NCI-H2196 (cell line): Measurements from ENCODE around the gene GNG12.
A peak's percentile ranks its signal among the peaks of the same experiment; 100 is the strongest.

Experiments
- DNase-seq: peaks from one replicate; lab custom pipeline; 2025; ENCODE audit not compliant: unreplicated experiment; lab: John Stamatoyannopoulos, UW

Gene GNG12

GRCh38 chr1:67686267-67687197, 146.7 kb downstream of the GNG12 start:
- peak; percentile 69 for DNase-seq

DNA sequence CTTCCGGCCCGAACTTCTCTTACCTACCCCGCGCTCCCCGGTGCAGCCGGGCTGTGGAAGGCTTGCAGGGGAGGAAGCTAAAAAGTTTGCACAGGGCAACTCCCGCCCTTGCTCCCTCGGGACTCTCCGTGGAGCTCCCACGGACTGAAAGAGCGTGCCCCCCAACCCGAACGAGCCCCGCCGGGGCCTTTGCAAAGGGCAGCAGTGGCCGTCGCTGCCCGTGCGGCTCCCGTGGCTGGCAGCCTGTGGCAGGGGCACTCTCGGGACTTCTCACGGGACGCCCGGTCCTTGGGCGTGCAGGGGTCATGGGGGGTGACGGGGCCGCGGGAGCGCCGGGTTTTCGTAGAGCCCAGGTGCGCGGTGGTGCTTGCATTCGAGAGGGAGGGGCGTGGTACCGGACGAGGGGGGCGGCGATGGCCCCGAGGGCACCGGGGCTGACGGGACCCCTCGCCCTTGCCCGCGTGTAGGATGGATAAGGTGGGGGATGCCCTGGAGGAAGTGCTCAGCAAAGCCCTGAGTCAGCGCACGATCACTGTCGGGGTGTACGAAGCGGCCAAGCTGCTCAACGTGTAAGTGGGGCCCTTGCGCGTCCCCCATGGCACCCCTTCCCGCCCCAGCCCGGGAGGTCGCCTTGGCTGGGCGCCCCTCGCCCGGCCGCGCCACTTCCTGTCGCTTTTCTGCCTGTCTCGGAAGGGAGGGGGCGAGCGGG, 147.6 kb downstream of the GNG12 start:
- DNase-seq, result no peak

DNA sequence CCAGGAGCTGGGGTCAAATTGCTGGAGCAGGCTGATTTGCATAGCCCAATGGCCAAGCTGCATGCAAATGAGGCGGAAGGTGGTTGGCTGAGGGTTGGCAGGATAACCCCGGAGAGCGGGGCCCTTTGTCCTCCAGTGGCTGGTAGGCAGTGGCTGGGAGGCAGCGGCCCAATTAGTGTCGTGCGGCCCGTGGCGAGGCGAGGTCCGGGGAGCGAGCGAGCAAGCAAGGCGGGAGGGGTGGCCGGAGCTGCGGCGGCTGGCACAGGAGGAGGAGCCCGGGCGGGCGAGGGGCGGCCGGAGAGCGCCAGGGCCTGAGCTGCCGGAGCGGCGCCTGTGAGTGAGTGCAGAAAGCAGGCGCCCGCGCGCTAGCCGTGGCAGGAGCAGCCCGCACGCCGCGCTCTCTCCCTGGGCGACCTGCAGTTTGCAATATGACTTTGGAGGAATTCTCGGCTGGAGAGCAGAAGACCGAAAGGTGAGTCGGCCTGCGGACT, 148.2 kb downstream of the GNG12 start, which contains the start of gene GADD45A:
GADD45A (plus strand) TSS at position 135 of the 491 bp plus-strand sequence; CDS start at position 429, 294 bp downstream.
- peak; percentile 98 for DNase-seq

- no peak for DNase-seq
Measured at GRCh38 chr1:67684526-67685066, 148.7 kb downstream of the GNG12 start.

DNA sequence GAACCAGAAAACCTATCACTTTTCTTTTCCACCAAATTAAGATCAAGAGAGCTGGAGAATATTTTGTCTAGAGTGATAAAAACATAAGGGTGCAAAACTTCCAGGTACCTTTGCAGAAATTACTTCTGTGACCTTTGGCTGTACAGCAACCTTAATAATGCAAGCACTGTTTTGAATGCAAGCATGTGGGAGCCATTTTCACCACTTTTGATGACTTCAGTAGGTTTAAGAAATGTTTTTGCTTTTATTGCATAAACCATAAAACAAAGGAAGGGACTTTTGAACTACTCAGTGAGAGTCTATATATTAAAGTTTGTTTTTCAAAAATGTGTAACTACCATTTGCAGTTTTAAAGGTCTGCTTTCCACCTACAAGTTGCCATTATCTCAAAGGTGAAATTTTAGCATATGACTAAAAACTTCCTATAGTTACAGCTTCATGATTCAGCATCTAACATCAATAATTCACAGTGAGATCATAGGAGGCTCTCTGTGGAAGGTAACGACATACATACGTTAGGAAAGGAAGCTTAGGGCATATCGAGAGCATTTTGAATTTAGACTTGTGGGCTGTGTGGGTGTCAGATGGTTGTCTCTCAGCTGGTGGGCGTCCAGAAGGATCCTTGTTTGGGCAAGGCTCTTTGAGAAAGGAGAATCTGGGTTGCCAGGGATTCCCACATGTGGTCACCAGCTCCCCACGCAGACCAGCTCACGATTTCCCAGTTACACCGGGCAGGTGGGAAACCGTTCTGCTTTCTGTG, 149.3 kb downstream of the GNG12 start:
- no peak for DNase-seq

DNA sequence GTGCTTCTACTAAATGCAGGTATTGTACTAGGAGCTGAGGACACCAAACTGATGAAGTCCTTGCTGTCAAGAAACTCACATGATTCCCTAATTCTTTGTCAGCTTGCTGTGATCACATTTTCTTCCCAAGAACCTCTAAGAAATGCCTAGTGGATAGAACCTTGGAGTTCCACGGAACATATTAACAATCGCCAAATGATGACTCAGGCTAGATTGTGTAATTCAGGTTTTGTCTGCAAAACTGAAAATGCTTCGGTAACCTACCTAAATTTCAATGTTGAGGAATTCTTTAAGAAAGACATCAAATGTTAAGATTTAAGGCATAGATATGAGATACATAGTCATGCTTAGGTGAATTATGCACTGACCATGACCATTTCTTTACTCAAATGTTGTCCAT, 150.0 kb downstream of the GNG12 start:
- DNase-seq, result no peak

GRCh38 chr1:67682659-67683197, 150.5 kb downstream of the GNG12 start:
- no peak for DNase-seq

DNA sequence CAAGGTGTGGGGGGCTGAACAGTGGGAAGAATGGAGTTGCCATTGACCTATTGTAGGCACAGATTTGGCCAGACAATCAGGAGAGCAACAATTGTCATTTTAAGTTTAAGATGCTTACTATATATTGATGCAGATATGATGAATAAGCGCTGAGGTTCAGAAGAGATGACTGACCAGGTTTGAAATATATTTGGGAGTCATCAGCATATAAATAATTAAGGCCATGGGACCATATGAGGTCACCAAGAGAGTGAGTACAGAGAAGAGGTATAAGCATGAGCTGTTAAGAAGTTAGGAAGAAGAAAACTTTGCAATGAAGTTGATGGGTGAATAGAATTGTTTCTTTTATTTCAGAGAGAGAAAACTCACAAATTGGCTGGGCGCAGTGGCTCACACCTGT, 152.8 kb downstream of the GNG12 start:
- no peak for DNase-seq

DNA sequence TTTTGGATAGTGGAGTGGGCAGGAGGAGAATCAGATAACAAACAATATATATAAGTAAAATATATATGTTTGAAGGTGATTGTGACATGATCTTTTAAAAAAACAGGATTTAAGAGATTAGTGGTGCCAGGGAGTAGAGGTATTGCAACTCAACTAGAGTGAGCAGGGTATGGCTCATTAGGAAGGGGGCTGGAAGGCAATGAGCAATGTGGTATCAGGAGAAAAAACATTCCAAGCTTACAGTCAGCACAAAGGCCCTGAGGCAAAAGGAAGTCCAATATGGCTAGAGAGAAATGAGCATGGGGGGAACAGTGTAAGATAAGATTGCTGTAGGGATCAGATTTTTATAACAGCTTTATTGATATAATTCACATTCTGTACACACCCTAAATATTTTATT, 153.6 kb downstream of the GNG12 start:
- no peak for DNase-seq

DNA sequence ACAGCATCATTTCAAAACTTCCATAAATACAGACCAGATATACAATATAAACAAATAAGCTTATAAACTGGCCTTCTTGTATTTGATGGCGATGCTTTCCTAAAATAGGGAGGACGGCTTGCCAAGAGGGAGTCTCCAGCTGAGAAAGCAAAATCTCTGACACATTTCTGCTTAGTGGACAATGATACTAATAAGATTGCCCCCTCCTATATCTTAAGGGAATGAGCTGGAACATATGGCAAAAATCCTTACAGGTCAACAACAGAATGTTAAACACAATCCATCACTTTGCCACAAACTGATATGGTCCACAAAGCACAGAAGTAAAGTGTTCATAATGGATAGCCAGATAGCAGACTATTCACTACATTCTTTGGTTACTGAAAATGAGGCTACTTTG, 155.3 kb downstream of the GNG12 start:
- no peak for DNase-seq

- no peak for DNase-seq
Measured at GRCh38 chr1:67677408-67677807, 155.9 kb downstream of the GNG12 start.

DNA sequence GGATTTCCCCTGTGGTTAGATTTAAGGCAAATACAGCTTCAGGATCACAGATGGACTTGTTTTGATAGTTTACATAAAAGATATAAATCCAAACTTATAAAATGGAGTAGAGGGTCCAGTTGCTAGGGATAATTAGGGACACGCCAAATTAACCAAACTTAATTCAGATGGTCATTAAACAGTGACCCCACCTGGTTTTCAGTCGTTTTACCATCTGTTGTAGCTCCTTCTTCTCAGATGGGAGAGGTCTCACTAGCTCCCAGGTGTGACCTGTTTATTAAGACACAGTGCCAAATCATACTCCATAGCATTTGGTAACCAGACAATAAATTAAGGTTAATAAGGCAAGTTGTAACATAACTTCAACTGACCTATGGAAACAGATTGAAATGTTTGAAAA, 156.3 kb downstream of the GNG12 start:
- no peak for DNase-seq

- no peak for DNase-seq
Measured at GRCh38 chr1:67676287-67676686, 157.0 kb downstream of the GNG12 start.

DNA sequence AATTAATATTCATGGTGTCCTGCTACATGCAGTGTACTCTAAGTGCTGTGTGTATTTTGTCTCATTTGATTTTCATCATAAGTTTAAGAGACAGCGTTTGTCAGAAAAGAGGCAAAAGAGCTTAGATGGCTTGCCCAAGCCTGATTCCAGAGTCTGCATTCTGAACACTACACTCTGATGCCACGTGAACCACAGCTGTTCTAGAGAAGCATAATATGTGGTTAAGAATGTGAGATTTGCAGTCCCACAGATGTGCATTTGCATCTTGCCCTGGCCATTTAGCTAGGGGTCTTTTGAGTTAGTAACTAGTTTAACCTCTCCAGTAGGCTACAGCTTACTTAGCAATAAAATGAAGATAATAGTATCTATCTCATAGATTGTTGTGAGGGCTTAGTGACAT, 157.5 kb downstream of the GNG12 start:
- DNase-seq, result no peak

DNA sequence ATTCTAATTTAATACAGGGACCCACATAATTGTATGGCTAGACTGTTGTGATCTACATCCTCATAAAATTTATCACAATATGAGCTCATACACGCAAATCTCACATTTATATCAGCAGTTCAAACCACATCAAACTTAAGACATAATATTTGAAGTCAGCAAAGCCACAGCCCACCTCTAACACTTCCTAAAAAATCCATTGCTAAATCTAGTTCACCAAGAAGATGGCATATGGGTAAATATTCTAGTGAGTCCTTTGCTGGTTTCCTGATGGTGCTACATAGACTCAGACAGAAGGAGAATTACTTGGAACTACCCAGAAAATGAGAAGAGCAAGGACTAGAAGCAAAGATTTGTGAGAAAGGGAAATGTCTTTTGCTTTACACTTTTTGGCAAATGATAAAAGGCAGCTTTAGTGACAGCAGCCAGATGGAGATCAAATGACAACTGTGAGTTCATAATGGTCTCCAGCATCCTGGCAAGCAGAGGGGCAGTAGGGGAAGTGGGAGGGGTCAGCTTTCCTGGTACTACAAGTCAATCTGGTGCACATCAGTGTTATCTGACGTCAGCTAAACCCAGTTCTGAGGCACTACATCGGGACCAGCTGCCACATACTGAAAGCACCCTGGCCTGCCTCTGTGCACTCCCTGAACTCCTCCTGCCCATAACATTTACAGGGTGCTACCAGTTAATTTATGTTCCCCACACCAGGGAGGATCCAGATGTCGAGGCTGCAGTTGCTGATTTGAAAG, 158.8 kb downstream of the GNG12 start:
- peak; percentile 80 for DNase-seq

DNA sequence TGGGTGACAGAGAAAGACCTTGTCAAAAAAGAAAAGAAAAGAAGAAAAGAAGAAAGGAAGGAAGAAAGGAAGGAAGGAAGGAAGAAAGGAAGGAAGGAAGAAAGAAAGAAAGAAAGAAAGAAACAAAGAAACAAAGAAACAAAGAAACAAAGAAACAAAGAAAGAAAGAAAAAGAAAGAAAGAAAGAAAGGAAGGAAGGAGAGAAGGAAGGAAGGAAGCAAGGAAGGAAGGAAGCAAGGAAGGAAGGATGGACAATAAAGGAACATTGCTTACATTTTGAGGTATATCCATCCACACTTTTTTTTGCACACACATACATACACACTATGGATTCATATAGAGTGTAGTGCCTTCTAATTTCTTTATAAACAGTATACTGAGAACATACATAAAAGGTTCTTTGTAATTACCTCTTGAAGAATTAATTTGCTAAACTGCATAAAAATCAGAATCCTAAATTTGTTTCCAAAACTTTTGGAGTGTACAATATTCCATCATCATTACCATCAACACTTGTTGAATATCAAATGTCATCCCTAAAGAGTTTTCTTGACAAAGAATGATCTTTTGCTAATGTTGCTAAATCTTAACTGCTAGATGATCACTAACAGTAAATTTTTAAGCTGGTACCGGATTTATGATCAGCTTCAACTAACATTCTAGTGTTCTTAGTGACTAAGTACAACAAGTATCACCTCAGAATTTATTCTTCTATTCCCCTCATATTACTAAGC, 159.6 kb downstream of the GNG12 start:
- no peak for DNase-seq

DNA sequence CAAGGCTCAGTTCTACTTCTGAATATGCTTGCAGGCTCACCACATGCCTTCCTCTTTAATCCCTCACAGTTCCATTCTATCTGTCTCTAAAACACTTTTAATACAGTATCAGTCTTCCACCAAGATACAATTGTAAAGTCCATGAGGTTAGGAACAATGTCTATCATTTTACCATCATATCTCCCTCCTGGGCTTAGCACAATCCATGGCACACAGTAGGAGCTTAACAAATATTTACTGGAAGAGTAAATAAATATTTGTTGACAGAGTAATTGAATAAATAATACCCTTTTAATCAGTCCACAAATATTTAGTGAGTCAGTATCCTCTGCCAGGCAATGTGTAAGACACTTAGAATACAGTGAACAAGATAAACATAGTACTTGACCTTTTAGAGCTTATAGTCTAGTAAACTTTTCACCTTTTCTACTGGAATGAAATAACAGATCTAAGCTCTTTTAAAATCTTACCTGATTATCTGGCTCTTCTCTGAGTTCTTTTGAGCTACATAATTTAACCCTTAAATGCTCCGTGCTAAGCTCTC, 160.9 kb downstream of the GNG12 start:
- DNase-seq, result no peak

DNA sequence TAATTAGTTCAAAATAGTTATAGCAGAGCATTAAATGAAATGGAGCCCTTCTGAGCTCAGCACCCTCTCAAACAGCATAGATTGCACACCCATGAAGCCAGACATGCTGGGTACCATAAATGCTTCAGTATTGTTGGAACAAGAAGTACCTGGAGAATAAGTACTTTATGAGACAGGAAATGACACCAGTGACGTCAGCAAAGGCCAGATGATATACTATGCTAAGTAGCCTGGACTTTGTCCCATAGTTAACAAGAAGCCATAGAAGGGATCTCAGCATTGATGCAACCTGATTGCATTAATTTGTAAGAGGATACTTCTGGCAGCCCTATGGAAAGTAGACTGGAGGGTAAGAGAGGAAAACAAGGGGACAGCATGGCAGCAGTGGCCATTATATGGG, 164.6 kb downstream of the GNG12 start:
- no peak for DNase-seq

GRCh38 chr1:67666636-67667035, 166.6 kb downstream of the GNG12 start:
- no peak for DNase-seq
